Ecto neural progenitor cell (in vitro differentiated cells): ENCODE measurements around the gene SLC25A43.
A peak's percentile ranks its signal among the peaks of the same experiment; 100 is the strongest.
"Not testable (repeated sequence)": the region's sequence is repeated elsewhere in the genome, so short reads cannot be mapped to it uniquely, and the experiment has no call there.

Experiments
- DNase-seq: peaks from one replicate; pipeline ENCODE4 v3.0.0-alpha.2; 2018; ENCODE audit warnings: low spot score

SLC25A43 gene

GRCh38 chrX:119468551-119469312, 69.6 kb downstream of the SLC25A43 start:
- DNase-seq: peak; percentile 87

GRCh38 chrX:119469313-119469635, 70.1 kb downstream of the SLC25A43 start:
- no peak for DNase-seq

GRCh38 chrX:119474615-119475388, 75.7 kb downstream of the SLC25A43 start:
- no peak for DNase-seq

- no peak for DNase-seq
These were observed 76.4 kb downstream of the SLC25A43 start for GRCh38 chrX:119475389-119476101.

GRCh38 chrX:119477812-119478232, 78.7 kb downstream of the SLC25A43 start:
- DNase-seq: no peak

GRCh38 chrX:119478504-119478903, 79.4 kb downstream of the SLC25A43 start:
- DNase-seq: no peak

GRCh38 chrX:119479845-119480244, 80.7 kb downstream of the SLC25A43 start:
- DNase-seq: no peak

GRCh38 chrX:119481323-119481801, 82.2 kb downstream of the SLC25A43 start:
- DNase-seq: no peak

- DNase-seq: no peak
These were observed 82.9 kb downstream of the SLC25A43 start for GRCh38 chrX:119482041-119482440.

- DNase-seq: peak; percentile 73
These were observed 83.6 kb downstream of the SLC25A43 start for GRCh38 chrX:119482481-119483480.

- DNase-seq: no peak
These were observed 87.6 kb downstream of the SLC25A43 start for GRCh38 chrX:119486745-119487144.

- not testable (repeated sequence) for DNase-seq
These were observed 88.6 kb downstream of the SLC25A43 start for GRCh38 chrX:119487766-119488165.

- no peak for DNase-seq
These were observed 89.6 kb downstream of the SLC25A43 start for GRCh38 chrX:119488749-119489148.

- DNase-seq: no peak
These were observed 90.3 kb downstream of the SLC25A43 start for GRCh38 chrX:119489212-119490074.

GRCh38 chrX:119492463-119492862, 93.3 kb downstream of the SLC25A43 start:
- DNase-seq: no peak

- not testable (repeated sequence) for DNase-seq
These were observed 94.8 kb downstream of the SLC25A43 start for GRCh38 chrX:119493851-119494495.

- no peak for DNase-seq
These were observed 96.9 kb downstream of the SLC25A43 start for GRCh38 chrX:119495734-119496726.

- no peak for DNase-seq
These were observed 98.0 kb downstream of the SLC25A43 start for GRCh38 chrX:119497185-119497584.
